Cardiac ventricle fibroblast (primary cell): ENCODE data around the gene OR52N5. TPM values are rescaled to one million over a fixed set of nuclear protein-coding genes. Genes with fewer than 3 reads are reported as not detected.

Experiments used
- total RNA-seq: library from RNA; depleted of rRNA; stranded (reverse); fragments of >200 nt; gene quantifications from 2 replicates; pipeline ENCODE4 v1.2.3, GENCODE V29; 2015

Gene OR52N5
- not detected in 2 replicates for total RNA-seq

GRCh38 chr11:5783255-5783654 is at the start of gene OR52N5:
Gene OR52N5 (minus strand): TSS chr11:5783355. CDS start chr11:5778634, 4,721 bp downstream.

GRCh38 chr11:5808500-5809121 is 25.5 kb upstream of the OR52N5 start, which contains the start of gene OR52N2:
Gene OR52N2 (plus strand): TSS chr11:5808924. CDS start chr11:5820336, 11,412 bp downstream.

GRCh38 chr11:5791165-5791564 is 8.0 kb upstream of the OR52N5 start, which contains the start of gene OR52N1:
Gene OR52N1 (minus strand): TSS chr11:5791265. CDS start chr11:5788816, 2,449 bp downstream.

DNA sequence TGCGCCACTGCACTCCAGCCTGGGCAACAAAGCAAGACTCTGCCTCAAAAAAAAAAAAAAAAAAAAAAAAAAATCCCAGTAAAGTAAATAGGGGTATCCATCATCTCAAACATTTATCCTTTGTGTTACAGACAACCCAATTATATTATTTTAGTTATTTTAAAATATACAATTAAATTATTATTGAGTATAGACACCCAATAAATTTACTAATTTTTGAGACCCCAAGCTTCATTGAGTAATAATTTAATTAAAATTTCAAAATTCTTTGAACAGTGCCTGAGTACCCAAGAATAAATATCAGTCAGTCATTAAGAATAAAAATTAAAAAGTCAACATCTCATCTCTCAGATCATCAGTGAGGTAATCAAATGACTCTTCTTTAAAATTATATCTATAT is 29.2 kb downstream of the OR52N5 start, which contains the start of gene OR52N4:
TSS of gene OR52N4 (plus strand) at position 301 of the 400 bp plus-strand sequence. CDS start 498 bp downstream, outside the sequence.

GRCh38 chr11:5736396-5736795 is 46.8 kb downstream of the OR52N5 start, which contains the start of gene OR56B1:
Gene OR56B1 (plus strand): TSS chr11:5736448. CDS start chr11:5736517, 69 bp downstream.

Other genes with a start within 250 kb of the OR52N5 start
- not detected in 2 replicates for gene OR52H1, start 234.8 kb downstream of the OR52N5 start, total RNA-seq
- not detected in 2 replicates for gene OR52B6, start 202.5 kb downstream of the OR52N5 start, total RNA-seq
- 1.1 and 5.0 TPM in 2 replicates for gene TRIM6, start 186.7 kb downstream of the OR52N5 start, total RNA-seq
- gene TRIM34, start 158.4 kb downstream of the OR52N5 start, total RNA-seq: 6.6 TPM in 2 replicates
- 19.7 TPM in 2 replicates for gene TRIM5, start 98.3 kb downstream of the OR52N5 start, total RNA-seq
- gene TRIM22, start 93.6 kb downstream of the OR52N5 start, total RNA-seq: 52.5 and 87.9 TPM in 2 replicates
- not detected in 2 replicates for gene OR56B1, start 46.9 kb downstream of the OR52N5 start, total RNA-seq
- gene OR52N4, start 29.1 kb downstream of the OR52N5 start, total RNA-seq: not detected in 2 replicates
- gene OR52N1, start 7.9 kb upstream of the OR52N5 start, total RNA-seq: not detected in 2 replicates
- gene OR52N2, start 25.6 kb upstream of the OR52N5 start, total RNA-seq: not detected in 2 replicates
- gene OR52E6, start 58.5 kb upstream of the OR52N5 start, total RNA-seq: not detected in 2 replicates
- gene OR52E8, start 74.3 kb upstream of the OR52N5 start, total RNA-seq: not detected in 2 replicates
- not detected in 2 replicates for gene OR52E4, start 97.3 kb upstream of the OR52N5 start, total RNA-seq
- not detected in 2 replicates for gene OR52E5, start 109.9 kb upstream of the OR52N5 start, total RNA-seq
- not detected in 2 replicates for gene OR56A3, start 158.9 kb upstream of the OR52N5 start, total RNA-seq
- gene OR56A5, start 185.1 kb upstream of the OR52N5 start, total RNA-seq: not detected in 2 replicates
- not detected in 2 replicates for gene OR52L1, start 203.6 kb upstream of the OR52N5 start, total RNA-seq
- not detected in 2 replicates for gene OR56A4, start 223.6 kb upstream of the OR52N5 start, total RNA-seq
- gene OR56A1, start 247.4 kb upstream of the OR52N5 start, total RNA-seq: not detected in 2 replicates